Adipocyte (in vitro differentiated cells): ENCODE results near the gene ANO7.

ENCODE experiments used
- DNase-seq: peaks from one replicate; pipeline ENCODE4 v3.0.0-alpha.2; 2015; ENCODE audit warnings: low read depth
- H3K27me3 ChIP-seq: replicated peaks from 2 replicates; pipeline ENCODE4 v1.7.0; 2013; ENCODE audit warnings: mild to moderate bottlenecking, low read length, moderate library complexity; ENCODE audit not compliant: control insufficient read depth, insufficient read depth
- H3K36me3 ChIP-seq: 2 replicates; pipeline ENCODE4 v1.7.0; 2013; ENCODE audit warnings: low read length, mild to moderate bottlenecking, moderate library complexity; ENCODE audit not compliant: control insufficient read depth, insufficient read depth, severe bottlenecking
- H3K4me1 ChIP-seq: 2 replicates; pipeline ENCODE4 v1.7.0; 2013; ENCODE audit warnings: mild to moderate bottlenecking, low read length, moderate library complexity; ENCODE audit not compliant: control insufficient read depth, insufficient read depth
- H3K4me3 ChIP-seq: 2 replicates; pipeline ENCODE4 v1.7.0; 2013; ENCODE audit warnings: mild to moderate bottlenecking, low read length, moderate library complexity
- H3K9ac ChIP-seq: 2 replicates; pipeline ENCODE4 v1.7.0; 2013; ENCODE audit warnings: mild to moderate bottlenecking, low read length, moderate library complexity
- H3K9me3 ChIP-seq: 2 replicates; pipeline ENCODE4 v1.7.0; 2013; ENCODE audit warnings: mild to moderate bottlenecking, low read length, moderate library complexity; ENCODE audit not compliant: control insufficient read depth

ANO7 gene

GRCh38 chr2:241261628-241262027, 73.2 kb downstream of the ANO7 start:
- Histone ChIP-seq H3K4me1 (peaks cover 4% of the 10 kb centered on the region), H3K4me3 (no peak overlapping the region), H3K27me3 (no peaks in the 10 kb centered on the region), H3K9me3 (no peaks in the 10 kb centered on the region), H3K36me3 (peaks cover 98% of the 10 kb centered on the region), H3K9ac (no peak overlapping the region)
- DNase-seq = no peak

- Histone ChIP-seq H3K36me3 (peaks cover 98% of the 10 kb centered on the region), H3K4me1 (peaks cover 5% of the 10 kb centered on the region), H3K9ac (no peak overlapping the region), H3K27me3 (no peaks in the 10 kb centered on the region), H3K4me3 (no peak overlapping the region), H3K9me3 (no peaks in the 10 kb centered on the region)
- DNase-seq = no peak
Measured at GRCh38 chr2:241263061-241263460, 74.6 kb downstream of the ANO7 start.

GRCh38 chr2:241265506-241265905, 77.0 kb downstream of the ANO7 start:
- no peak overlapping the region for H3K4me3 ChIP-seq
- DNase-seq = no peak
- H3K27me3 ChIP-seq = no peaks in the 10 kb centered on the region
- peaks cover 24% of the 10 kb centered on the region for H3K4me1 ChIP-seq
- H3K9me3 ChIP-seq = no peaks in the 10 kb centered on the region
- no peak overlapping the region for H3K9ac ChIP-seq
- peaks cover 78% of the 10 kb centered on the region for H3K36me3 ChIP-seq

GRCh38 chr2:241267249-241268067, 79.0 kb downstream of the ANO7 start:
- no peak for DNase-seq
- H3K27me3 ChIP-seq = no peaks in the 10 kb centered on the region
- no peaks in the 10 kb centered on the region for H3K9me3 ChIP-seq
- peaks cover 58% of the 10 kb centered on the region for H3K36me3 ChIP-seq
- H3K4me1 ChIP-seq = peaks cover 33% of the 10 kb centered on the region
- H3K4me3 ChIP-seq = no peak overlapping the region
- no peak overlapping the region for H3K9ac ChIP-seq

GRCh38 chr2:241268306-241268705, 79.8 kb downstream of the ANO7 start:
- no peak for DNase-seq
- H3K4me1 ChIP-seq = peaks cover 37% of the 10 kb centered on the region
- peaks cover 50% of the 10 kb centered on the region for H3K36me3 ChIP-seq

GRCh38 chr2:241268716-241269445, 80.4 kb downstream of the ANO7 start:
- Histone ChIP-seq H3K27me3 (no peaks in the 10 kb centered on the region), H3K4me3 (peak overlapping the region; percentile 85), H3K9ac (no peak overlapping the region), H3K4me1 (peaks cover 38% of the 10 kb centered on the region), H3K9me3 (no peaks in the 10 kb centered on the region), H3K36me3 (peaks cover 44% of the 10 kb centered on the region)
- peak; percentile 75 for DNase-seq

More at GRCh38 chr2:241268306-241268705, 79.8 kb downstream of the ANO7 start:
- Histone ChIP-seq H3K9ac (no peak overlapping the region), H3K9me3 (no peaks in the 10 kb centered on the region), H3K27me3 (no peaks in the 10 kb centered on the region), H3K4me3 (peak overlapping the region; percentile 85)

DNA sequence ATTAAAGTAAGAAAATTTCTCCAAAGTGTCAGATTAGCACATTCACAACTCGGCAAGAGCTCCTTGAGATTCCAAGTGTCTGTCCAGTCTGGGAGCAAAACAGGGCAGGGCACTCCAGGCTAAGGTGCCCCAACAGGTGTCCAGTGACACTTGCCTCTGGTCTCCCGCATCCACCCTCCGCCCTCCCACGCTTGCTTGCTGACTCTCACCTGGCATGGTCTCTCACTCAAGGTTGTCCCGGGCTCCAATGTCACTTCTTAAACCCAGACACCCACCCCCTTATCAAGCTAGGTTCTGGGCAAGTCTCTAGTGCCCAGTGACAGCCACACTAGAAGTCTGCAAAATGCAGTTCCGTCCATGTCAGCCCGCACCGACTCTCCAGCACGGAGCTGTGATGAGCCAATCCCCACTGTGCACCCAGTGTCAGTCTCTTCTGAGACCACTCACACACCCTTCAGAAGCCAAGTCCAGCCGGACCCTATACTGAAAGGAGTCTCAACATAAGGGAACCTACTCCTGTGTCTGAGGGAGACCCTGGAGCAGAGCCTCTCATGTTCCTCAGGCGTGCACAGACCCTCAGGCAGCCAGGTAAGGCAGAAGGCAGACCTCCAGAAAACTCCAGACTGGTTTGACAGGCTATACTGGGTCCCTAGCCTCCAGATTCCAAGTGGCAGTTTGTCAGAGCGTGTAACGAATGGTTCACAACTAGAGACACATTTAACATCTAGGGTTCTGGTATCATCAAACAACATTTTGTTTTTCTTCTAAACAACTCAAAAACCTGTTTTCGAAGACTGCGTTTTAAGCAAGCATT, 81.4 kb downstream of the ANO7 start:
- no peaks in the 10 kb centered on the region for H3K27me3 ChIP-seq
- peak overlapping the region; percentile 89 for H3K9ac ChIP-seq
- no peak for DNase-seq
- H3K9me3 ChIP-seq = no peaks in the 10 kb centered on the region
- H3K4me3 ChIP-seq = peak overlapping the region; percentile 85
- H3K36me3 ChIP-seq = peaks cover 34% of the 10 kb centered on the region
- H3K4me1 ChIP-seq = peaks cover 43% of the 10 kb centered on the region

DNA sequence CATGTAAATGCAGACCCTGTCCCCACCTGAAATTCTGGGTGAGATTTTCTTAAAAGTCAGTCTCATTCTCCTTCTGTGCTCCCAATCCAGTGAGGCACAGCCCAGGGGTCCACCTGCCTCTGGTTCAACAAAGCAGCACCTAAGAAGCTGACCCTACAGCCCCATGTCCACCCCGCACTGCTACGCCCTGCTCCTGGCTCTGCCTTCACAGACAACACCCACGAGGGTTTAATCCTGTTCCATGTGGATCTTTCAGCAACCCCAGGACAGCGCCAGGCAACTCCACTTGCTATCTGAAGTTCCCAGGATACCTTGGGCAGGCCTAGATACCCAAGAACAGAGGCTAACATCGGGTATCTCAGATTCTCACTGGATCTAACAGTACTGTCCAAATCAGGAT, 82.1 kb downstream of the ANO7 start:
- peak overlapping the region; percentile 85 for H3K4me3 ChIP-seq
- H3K27me3 ChIP-seq = no peaks in the 10 kb centered on the region
- DNase-seq = no peak
- H3K4me1 ChIP-seq = peaks cover 43% of the 10 kb centered on the region
- no peaks in the 10 kb centered on the region for H3K9me3 ChIP-seq
- peaks cover 27% of the 10 kb centered on the region for H3K36me3 ChIP-seq
- H3K9ac ChIP-seq = peak overlapping the region; percentile 89

DNA sequence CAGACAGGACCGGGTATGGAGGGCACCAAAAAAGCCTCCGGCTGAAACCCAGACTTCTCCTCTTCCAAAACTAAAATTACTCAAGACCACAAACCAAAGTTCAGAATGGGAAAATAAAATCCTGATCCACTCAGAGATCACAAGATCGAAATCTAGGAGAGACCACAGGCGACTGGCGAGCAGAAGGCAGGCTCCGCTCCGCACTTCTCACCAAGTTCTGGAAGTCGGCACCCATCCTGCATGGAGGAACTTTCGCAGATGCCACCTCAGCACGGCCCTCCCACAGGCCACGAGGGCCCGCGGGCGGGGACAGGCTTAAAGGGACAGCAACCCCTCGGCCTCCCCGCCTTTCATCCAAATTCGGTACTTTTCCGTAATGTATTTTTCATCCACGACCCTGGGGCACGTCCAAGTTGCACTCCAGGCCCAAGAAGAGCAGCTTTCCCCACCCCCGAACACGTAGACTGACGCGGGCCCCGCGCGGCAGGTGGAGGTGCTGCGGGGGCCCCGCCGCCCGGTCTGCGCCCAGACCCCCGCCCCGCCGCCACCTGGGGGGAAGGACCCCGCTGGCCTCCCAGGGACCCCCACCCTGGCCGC, 83.3 kb downstream of the ANO7 start:
- peak overlapping the region; percentile 85 for H3K4me3 ChIP-seq
- peak overlapping the region; percentile 89 for H3K9ac ChIP-seq
- no peaks in the 10 kb centered on the region for H3K9me3 ChIP-seq
- DNase-seq = peak; percentile 92
- peaks cover 43% of the 10 kb centered on the region for H3K4me1 ChIP-seq
- H3K36me3 ChIP-seq = peaks cover 15% of the 10 kb centered on the region
- H3K27me3 ChIP-seq = no peaks in the 10 kb centered on the region

- Histone ChIP-seq H3K36me3 (peaks cover 8% of the 10 kb centered on the region), H3K4me3 (peak overlapping the region; percentile 85)
Measured at GRCh38 chr2:241272303-241273209, 84.1 kb downstream of the ANO7 start.

More at GRCh38 chr2:241272303-241273209, 84.1 kb downstream of the ANO7 start:
- peaks cover 43% of the 10 kb centered on the region for H3K4me1 ChIP-seq
- DNase-seq = peak; percentile 92
- H3K9me3 ChIP-seq = no peaks in the 10 kb centered on the region
- peak overlapping the region; percentile 89 for H3K9ac ChIP-seq
- no peaks in the 10 kb centered on the region for H3K27me3 ChIP-seq
